Measurements from ENCODE around the gene DAAM2.

DNA sequence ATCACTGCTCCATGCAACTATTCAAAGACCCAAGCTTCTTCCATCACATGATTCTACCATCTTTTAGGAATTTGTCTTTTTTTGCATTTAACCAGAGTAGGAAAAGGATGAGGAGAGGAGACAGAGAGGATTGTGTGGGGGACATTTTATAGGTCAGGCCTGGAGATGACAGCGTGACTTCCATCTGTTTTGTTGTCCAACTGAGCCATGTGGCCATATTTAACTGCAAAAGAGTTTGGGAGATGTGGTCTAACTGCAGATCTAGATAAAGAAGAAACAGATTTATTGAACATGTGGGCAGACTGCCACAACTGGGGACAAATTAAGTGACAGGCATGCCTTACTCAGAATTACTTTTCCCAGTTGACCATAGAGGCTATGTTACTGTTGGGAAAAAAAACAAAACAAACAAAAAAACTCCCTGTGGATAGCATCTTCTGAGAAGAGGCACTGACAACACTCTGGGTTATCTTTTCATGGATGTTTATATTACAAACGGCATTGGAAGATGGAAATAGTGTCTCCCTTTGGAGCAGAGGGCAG lies 161.0 kb downstream of the DAAM2 start:
- TF ChIP-seq, protein P1, sequence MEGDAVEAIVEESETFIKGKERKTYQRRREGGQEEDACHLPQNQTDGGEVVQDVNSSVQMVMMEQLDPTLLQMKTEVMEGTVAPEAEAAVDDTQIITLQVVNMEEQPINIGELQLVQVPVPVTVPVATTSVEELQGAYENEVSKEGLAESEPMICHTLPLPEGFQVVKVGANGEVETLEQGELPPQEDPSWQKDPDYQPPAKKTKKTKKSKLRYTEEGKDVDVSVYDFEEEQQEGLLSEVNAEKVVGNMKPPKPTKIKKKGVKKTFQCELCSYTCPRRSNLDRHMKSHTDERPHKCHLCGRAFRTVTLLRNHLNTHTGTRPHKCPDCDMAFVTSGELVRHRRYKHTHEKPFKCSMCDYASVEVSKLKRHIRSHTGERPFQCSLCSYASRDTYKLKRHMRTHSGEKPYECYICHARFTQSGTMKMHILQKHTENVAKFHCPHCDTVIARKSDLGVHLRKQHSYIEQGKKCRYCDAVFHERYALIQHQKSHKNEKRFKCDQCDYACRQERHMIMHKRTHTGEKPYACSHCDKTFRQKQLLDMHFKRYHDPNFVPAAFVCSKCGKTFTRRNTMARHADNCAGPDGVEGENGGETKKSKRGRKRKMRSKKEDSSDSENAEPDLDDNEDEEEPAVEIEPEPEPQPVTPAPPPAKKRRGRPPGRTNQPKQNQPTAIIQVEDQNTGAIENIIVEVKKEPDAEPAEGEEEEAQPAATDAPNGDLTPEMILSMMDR (IDR thresholded peaks at IDR 0.05): no peak
- TF ChIP-seq POLR2A (IDR thresholded peaks at IDR 0.05): no peak
- TF ChIP-seq POLR2AphosphoS5 (IDR thresholded peaks at IDR 0.05): no peak

Data from prostate gland (tissue), 2 donors.